Measurements from ENCODE around the gene TAMALIN.

The TAMALIN gene

DNA sequence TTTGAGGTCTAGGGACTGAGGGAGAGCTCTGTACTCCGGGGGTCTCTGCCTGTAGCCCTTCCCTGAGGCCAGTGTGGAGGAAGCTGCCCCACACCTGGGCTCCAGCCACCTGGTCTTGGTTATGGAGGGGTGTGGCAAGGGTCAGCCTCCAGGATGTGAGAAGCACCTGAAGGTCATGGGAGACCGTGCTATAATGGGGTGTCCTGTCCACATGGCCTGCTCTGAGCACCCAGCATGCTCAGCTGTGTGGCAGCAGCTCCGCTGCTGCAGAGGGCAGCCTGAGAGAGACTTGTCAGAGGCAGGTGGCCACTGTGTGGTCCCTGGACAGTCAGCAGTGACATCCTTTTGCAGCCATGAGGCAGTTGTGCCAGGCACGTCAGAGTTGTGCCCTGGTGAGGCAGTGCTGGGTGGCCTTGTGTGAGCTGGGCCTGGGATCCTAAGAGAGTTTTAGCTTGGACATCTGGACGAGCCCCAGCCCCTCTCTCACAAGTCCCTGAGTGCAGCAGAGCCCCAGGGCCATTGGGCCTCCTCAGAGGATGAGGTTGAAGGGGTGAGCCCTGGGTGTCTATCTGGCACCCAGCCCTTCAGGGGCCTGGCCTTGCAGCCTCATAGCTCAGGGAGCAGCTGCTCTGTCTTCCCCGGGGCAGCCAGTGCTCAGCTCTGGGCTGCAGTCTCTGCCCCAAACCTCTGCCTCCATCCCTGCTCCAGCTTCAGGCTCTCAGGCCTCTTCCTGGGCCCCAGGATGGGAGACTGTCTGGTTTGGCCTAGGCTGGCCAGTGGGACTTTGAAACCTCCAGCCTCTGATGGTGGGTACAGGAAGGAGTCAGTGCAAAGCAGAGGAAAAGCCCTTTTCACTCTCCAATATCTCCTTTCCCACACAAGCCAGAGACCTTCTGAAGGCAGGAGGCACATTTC is 55.7 kb downstream of the TAMALIN start:
- Histone ChIP-seq H4K20me1 (ENCODE audit: control insufficient read depth, insufficient read depth, low read depth, low read length) (no peaks in the 10 kb centered on the region), H3K36me3 (ENCODE audit: control insufficient read depth, low read length) (peaks cover 20% of the 10 kb centered on the region), H3F3A (ENCODE audit: control insufficient read depth, insufficient read depth) (peaks cover 3% of the 10 kb centered on the region; the same call in 1 of the 2 replicates), H3K4me1 (ENCODE audit: control insufficient read depth, low read length) (peaks cover 16% of the 10 kb centered on the region), H3K4me2 (ENCODE audit: low read length) (no peak overlapping the region), H3K79me2 (ENCODE audit: control insufficient read depth, low read length) (no peaks in the 10 kb centered on the region), H3K9me3 (ENCODE audit: control insufficient read depth, insufficient read depth, low read length) (no peaks in the 10 kb centered on the region), H3K4me3 (ENCODE audit: low read length) (no peak overlapping the region), H3K9me2 (replicated peaks; ENCODE audit: control insufficient read depth, low read length) (no peaks in the 10 kb centered on the region), H3K27ac (ENCODE audit: low read depth, low read length) (no peak overlapping the region), H3K27me3 (ENCODE audit: control insufficient read depth, low read length) (peaks cover 12% of the 10 kb centered on the region; the same call in 1 of the 2 replicates)
- TF ChIP-seq, protein P1, sequence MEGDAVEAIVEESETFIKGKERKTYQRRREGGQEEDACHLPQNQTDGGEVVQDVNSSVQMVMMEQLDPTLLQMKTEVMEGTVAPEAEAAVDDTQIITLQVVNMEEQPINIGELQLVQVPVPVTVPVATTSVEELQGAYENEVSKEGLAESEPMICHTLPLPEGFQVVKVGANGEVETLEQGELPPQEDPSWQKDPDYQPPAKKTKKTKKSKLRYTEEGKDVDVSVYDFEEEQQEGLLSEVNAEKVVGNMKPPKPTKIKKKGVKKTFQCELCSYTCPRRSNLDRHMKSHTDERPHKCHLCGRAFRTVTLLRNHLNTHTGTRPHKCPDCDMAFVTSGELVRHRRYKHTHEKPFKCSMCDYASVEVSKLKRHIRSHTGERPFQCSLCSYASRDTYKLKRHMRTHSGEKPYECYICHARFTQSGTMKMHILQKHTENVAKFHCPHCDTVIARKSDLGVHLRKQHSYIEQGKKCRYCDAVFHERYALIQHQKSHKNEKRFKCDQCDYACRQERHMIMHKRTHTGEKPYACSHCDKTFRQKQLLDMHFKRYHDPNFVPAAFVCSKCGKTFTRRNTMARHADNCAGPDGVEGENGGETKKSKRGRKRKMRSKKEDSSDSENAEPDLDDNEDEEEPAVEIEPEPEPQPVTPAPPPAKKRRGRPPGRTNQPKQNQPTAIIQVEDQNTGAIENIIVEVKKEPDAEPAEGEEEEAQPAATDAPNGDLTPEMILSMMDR (IDR thresholded peaks at IDR 0.05; ENCODE audit: low read depth, low read length, poor library complexity, severe bottlenecking) = no peak
- no peak for TF ChIP-seq EZH2phosphoT487 (IDR thresholded peaks at IDR 0.05; ENCODE audit: borderline replicate concordance, low read length)

DNA sequence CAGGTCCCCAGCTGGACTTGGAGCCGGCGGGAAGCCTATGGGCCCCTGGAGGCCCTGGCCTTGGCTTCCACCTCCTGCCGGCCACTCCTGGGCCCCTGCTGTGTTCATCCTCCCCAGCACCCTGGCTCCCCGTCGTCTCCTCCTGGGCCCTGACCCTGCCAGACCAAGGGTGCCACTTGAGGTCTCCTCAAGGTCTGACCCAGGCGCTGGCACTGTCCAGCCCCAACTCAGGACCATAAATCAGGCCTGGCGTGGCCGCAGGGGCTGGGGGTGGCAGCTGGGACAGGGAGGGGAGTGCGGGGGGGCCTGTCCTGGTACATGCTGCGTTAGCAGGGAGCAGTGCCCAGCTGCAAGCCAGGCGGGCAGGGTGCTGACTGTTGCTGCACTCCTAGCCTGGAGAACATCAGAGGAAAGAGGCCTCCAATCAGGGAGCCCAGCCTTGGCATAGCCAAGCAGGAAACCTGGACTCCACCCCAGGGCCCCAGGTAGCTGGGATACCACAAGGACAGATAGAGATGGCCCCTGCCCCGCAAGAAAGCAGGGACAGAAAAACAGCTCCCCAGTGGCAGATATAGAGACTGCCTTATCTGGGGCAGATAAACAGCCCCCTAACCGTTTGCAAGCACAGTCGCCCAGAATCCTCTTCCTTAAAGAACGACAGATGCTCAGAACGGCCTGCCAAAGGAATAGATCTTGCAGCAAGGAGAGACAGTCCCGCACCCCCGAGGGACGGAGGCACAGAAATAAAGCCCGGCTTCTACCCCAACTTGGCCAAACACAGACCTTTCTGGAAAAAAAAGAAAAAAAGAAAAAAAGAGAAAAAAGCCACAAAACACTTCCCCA is 56.6 kb downstream of the TAMALIN start:
- Histone ChIP-seq H3F3A (ENCODE audit: control insufficient read depth, insufficient read depth) (peaks cover 3% of the 10 kb centered on the region; the same call in 1 of the 2 replicates), H3K4me3 (ENCODE audit: low read length) (no peak overlapping the region), H4K20me1 (ENCODE audit: control insufficient read depth, insufficient read depth, low read depth, low read length) (no peaks in the 10 kb centered on the region), H3K27me3 (ENCODE audit: control insufficient read depth, low read length) (peaks cover 12% of the 10 kb centered on the region; the same call in 1 of the 2 replicates), H3K27ac (ENCODE audit: low read depth, low read length) (no peak overlapping the region), H3K4me1 (ENCODE audit: control insufficient read depth, low read length) (peaks cover 16% of the 10 kb centered on the region), H3K79me2 (ENCODE audit: control insufficient read depth, low read length) (no peaks in the 10 kb centered on the region), H3K36me3 (ENCODE audit: control insufficient read depth, low read length) (peaks cover 14% of the 10 kb centered on the region), H3K4me2 (ENCODE audit: low read length) (no peak overlapping the region), H3K9me2 (replicated peaks; ENCODE audit: control insufficient read depth, low read length) (no peaks in the 10 kb centered on the region), H3K9me3 (ENCODE audit: control insufficient read depth, insufficient read depth, low read length) (no peaks in the 10 kb centered on the region)
- TF ChIP-seq EZH2phosphoT487 (IDR thresholded peaks at IDR 0.05; ENCODE audit: borderline replicate concordance, low read length) = no peak
- TF ChIP-seq, protein P1 (IDR thresholded peaks at IDR 0.05; ENCODE audit: low read depth, low read length, poor library complexity, severe bottlenecking) = no peak

DNA sequence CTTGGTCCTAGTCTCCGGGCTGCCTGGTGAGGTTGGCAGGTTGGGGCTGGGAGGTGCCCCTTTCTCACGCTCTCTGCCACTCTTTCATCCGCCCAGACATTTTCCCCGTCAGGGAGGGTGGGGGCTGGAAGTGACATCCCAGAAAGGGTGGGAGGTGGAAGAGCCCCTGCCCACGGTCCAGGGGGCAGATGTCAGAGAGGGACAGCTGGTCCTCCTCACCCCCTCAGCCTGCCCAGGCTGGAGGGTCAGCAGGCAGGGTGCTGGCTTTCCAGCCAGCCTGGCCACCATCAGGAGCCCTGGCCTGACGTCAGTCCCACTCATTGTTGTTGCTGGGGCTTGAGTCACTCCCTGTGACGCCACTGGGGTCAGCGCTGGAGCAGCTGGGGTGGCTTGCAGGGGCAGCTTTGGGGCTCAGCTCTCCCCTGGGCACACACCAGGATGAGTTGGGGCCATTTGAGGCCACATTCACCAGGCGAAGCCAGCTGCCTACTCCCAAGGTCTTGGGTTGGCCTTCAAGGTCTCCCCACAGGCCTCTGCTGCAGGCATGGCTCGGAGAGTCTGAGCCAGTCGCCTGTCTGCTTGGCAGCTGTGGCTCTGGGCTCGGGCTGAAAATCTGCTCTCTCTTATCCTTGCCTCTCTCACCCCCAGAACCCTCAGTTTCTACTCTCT is 57.4 kb downstream of the TAMALIN start:
- no peak overlapping the region for H3K4me2 ChIP-seq (ENCODE audit: low read length)
- no peaks in the 10 kb centered on the region for H3K9me2 ChIP-seq (replicated peaks; ENCODE audit: control insufficient read depth, low read length)
- TF ChIP-seq, protein P1 (IDR thresholded peaks at IDR 0.05; ENCODE audit: low read depth, low read length, poor library complexity, severe bottlenecking) = no peak
- H3F3A ChIP-seq (ENCODE audit: control insufficient read depth, insufficient read depth) = peaks cover 3% of the 10 kb centered on the region
- peaks cover 8% of the 10 kb centered on the region; the same call in 1 of the 2 replicates for H3K36me3 ChIP-seq (ENCODE audit: control insufficient read depth, low read length)
- H4K20me1 ChIP-seq (ENCODE audit: control insufficient read depth, insufficient read depth, low read depth, low read length) = no peaks in the 10 kb centered on the region
- H3K79me2 ChIP-seq (ENCODE audit: control insufficient read depth, low read length) = no peaks in the 10 kb centered on the region
- H3K9me3 ChIP-seq (ENCODE audit: control insufficient read depth, insufficient read depth, low read length) = no peaks in the 10 kb centered on the region
- H3K4me1 ChIP-seq (ENCODE audit: control insufficient read depth, low read length) = peaks cover 14% of the 10 kb centered on the region
- H3K4me3 ChIP-seq (ENCODE audit: low read length) = no peak overlapping the region
- H3K27ac ChIP-seq (ENCODE audit: low read depth, low read length) = no peak overlapping the region
- peaks cover 12% of the 10 kb centered on the region; the same call in 1 of the 2 replicates for H3K27me3 ChIP-seq (ENCODE audit: control insufficient read depth, low read length)

Data from DOHH2 (cell line).